HG03095 (cell line): ENCODE data around the gene DMBX1.

Source experiments
- ATAC-seq: cut with Tn5 transposase; IDR thresholded peaks from one replicate; pipeline ENCODE4 v1.9.1; 2021; ENCODE audit warnings: moderate library complexity; ENCODE audit not compliant: unreplicated experiment

Gene DMBX1

GRCh38 chr1:46480959-46481646 lies 8.5 kb upstream of the DMBX1 start:
- ATAC-seq: no peak

GRCh38 chr1:46481961-46482360 lies 7.7 kb upstream of the DMBX1 start:
- ATAC-seq: no peak

- no peak for ATAC-seq
Measured at GRCh38 chr1:46483589-46483988, 6.0 kb upstream of the DMBX1 start.

- ATAC-seq: no peak
Measured at GRCh38 chr1:46484783-46485490, 4.7 kb upstream of the DMBX1 start.

GRCh38 chr1:46485564-46486431 lies 3.8 kb upstream of the DMBX1 start:
- ATAC-seq: no peak

- no peak for ATAC-seq
Measured at GRCh38 chr1:46486432-46487015, 3.1 kb upstream of the DMBX1 start.

GRCh38 chr1:46487818-46488218 lies 1.8 kb upstream of the DMBX1 start:
- no peak for ATAC-seq

- ATAC-seq: no peak
Measured at GRCh38 chr1:46488343-46489168, 1.1 kb upstream of the DMBX1 start.

GRCh38 chr1:46489169-46489637 lies 433 bp upstream of the DMBX1 start:
- ATAC-seq: no peak

GRCh38 chr1:46490406-46490655 lies 695 bp downstream of the DMBX1 start:
- ATAC-seq: no peak

GRCh38 chr1:46490656-46491442 lies 1.2 kb downstream of the DMBX1 start:
- ATAC-seq: no peak

- no peak for ATAC-seq
Measured at GRCh38 chr1:46491443-46492268, 2.0 kb downstream of the DMBX1 start.

- ATAC-seq: no peak
Measured at GRCh38 chr1:46492269-46492853, 2.7 kb downstream of the DMBX1 start.

GRCh38 chr1:46492871-46493270 lies 3.2 kb downstream of the DMBX1 start:
- no peak for ATAC-seq

GRCh38 chr1:46493316-46494032 lies 3.8 kb downstream of the DMBX1 start:
- ATAC-seq: no peak

GRCh38 chr1:46494910-46495309 lies 5.3 kb downstream of the DMBX1 start:
- no peak for ATAC-seq

GRCh38 chr1:46495778-46496177 lies 6.1 kb downstream of the DMBX1 start:
- no peak for ATAC-seq

GRCh38 chr1:46496505-46496904 lies 6.9 kb downstream of the DMBX1 start:
- no peak for ATAC-seq
